D341Med (cell line): ENCODE data around the gene UBE2V1.
"Not testable (repeated sequence)": the region's sequence is repeated elsewhere in the genome, so short reads cannot be mapped to it uniquely, and the experiment has no call there.

Source experiments
- DNase-seq: peaks from one replicate; pipeline ENCODE4 v3.0.0; 2012; ENCODE audit warnings: low spot score

Gene UBE2V1

GRCh38 chr20:50137702-50138101 is 24.8 kb upstream of the UBE2V1 start:
- DNase-seq = not testable (repeated sequence)

DNA sequence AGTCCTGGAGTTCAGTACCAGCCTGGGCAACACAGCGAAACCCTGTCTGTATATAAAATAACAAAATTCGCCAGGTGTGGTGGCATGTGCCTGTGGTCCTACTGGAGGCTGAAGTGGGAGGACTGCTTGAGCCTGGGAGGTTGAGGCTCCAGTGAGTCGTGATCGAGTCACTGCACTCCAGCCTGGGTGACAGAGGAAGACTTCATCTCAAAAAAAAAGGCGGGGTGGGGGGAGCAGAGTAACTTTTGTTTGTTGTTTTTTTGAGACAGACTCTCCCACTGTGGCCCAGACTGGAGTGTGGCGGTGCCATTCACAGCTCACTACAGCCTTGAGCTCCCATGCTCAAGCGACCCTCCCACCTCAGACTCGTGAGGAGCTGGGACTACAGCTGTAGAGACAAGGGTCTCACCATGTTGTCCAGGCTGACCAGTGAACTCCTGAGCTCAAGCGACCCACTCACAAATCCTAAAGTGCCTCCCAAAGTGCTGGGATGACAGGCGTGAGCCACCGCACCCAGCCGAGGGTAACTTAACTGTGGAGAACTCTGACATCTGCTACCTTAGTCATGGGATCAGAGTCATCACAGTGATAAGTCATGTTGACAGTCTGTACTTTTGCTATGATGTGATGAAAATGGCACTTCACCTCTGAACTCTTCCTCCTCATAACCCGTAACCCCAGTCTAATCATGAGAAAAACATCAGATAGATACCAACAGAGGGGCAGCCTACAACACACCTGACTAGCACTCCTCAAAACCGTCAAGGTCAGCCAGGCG is 24.1 kb upstream of the UBE2V1 start:
- DNase-seq = no peak

DNA sequence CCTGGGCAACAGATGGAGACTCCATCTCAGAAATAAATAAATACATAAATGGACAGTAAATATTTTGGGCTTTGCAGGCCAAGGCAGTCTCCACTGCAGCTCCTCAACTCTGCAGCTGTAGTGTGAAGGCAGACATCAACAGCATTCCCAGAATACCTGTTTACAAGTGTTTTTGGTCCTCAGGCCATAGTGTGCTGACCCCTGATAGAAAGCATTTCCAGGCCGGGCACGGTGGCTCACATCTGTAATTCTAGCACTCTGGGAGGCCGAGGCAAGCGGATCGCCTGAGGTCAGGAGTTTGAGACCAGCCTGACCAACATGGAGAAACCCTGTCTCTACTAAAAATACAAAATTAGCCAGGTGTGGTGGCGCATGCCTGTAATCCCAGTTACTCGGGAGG is 22.2 kb upstream of the UBE2V1 start:
- not testable (repeated sequence) for DNase-seq

GRCh38 chr20:50133474-50134217 is 20.7 kb upstream of the UBE2V1 start:
- DNase-seq = no peak

DNA sequence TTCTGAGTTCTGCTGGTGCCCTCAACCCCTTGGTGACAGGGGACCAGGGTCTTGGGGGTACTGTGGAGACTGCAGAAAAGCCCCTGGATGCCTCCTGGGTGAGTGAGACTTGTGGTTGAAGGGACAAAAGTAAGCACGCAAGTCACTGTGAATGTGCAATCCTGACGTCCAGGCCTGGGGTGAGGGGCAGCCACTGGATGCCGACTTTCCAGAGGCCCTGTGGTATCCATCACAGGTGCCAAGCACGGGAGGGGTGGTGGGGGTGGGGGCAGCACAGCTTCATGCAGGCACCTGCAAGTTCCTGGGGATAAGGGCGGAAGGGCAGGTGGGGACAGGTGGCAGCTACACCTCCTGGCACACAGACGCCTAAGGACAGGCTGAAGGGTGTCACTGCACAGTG is 20.1 kb upstream of the UBE2V1 start:
- DNase-seq = no peak

DNA sequence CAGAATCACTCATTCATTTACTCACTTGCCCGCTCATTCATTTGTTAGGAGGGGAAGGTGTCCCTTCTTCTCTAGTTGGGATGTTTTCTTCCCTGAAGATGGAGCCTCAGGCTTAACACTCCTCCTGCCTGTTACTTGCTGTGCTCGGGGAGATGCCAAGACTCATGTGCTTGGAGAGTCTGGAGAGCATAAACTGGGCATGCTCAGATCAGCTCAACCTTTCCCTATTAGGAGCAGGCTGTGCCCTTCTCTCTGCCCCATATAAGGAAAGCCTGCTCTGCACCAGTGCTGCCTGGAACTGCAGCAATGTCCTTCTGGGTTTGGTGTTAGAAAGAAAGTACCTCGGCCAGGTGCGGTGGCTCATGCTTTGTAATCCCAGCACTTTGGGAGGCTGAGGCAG is 18.0 kb upstream of the UBE2V1 start:
- DNase-seq = no peak

- no peak for DNase-seq
These were observed 17.4 kb upstream of the UBE2V1 start for GRCh38 chr20:50130356-50130723.

GRCh38 chr20:50129662-50130355 is 16.9 kb upstream of the UBE2V1 start:
- peak; percentile 62 for DNase-seq

DNA sequence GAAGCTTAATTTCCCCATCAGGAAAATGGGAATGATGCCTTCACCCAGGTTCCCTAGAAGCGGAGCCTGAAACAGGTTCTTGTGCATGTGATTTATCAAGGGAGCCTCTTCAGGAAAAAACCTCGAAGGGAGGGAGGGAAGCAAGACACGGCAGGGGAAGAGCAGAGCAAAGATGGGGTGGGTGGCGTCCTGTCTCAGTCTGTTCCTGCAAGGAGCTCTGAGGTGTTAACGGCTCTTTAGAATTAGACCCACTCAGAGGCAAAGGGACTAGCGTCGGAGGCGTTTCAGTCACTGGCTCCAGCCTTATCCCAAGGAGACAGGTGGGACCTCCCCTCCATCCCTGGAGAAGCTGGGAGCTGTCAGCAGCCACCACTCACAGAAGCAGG is 15.6 kb upstream of the UBE2V1 start:
- DNase-seq = no peak

- DNase-seq = peak; percentile 54
These were observed 14.9 kb upstream of the UBE2V1 start for GRCh38 chr20:50127587-50128519.

- no peak for DNase-seq
These were observed 13.7 kb upstream of the UBE2V1 start for GRCh38 chr20:50126662-50127061.

- no peak for DNase-seq
These were observed 12.3 kb upstream of the UBE2V1 start for GRCh38 chr20:50125279-50125678.

GRCh38 chr20:50124496-50124895 is 11.5 kb upstream of the UBE2V1 start:
- DNase-seq = no peak

DNA sequence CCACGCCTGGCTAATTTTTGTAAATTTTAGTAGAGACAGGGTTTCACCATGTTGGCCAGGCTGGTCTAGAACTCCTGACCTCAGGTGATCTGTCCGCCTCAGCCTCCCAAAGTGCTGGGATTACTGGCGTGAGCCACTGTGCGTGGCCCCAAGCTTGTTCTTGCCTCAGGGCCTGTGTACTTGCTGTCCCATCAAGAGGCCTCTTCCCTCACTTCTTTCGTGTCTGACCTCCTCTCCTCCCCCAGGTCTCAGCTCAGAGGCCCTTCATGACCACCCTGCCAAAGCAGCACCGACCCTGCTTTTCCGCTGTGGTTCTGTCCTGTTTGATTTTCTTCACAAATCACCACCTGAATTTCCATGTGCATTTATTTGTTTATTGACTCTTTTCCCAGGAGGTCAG is 10.5 kb upstream of the UBE2V1 start:
- no peak for DNase-seq

- no peak for DNase-seq
These were observed 9.8 kb upstream of the UBE2V1 start for GRCh38 chr20:50122763-50123162.

GRCh38 chr20:50121858-50122271 is 8.9 kb upstream of the UBE2V1 start:
- no peak for DNase-seq

- DNase-seq = peak; percentile 86
These were observed 8.2 kb upstream of the UBE2V1 start for GRCh38 chr20:50120935-50121693.

DNA sequence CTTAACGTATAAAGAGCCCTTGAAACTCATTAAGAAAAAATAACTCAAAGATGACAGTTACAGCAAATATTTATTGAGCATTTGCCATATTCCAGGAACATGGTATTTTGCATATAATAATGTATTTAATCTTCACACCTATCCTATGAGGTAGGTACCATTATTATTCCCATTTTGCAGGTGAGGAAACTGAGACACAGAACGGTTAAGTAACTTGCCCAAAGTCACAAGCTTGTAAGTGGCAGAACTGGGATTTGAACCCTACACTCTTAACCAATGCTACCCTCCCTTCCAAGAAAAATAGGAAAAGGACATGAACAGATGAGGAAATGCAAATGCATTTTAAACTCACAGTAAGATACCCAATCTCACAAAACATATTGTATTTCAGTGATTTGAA is 5.3 kb upstream of the UBE2V1 start:
- no peak for DNase-seq

- no peak for DNase-seq
These were observed 3.5 kb upstream of the UBE2V1 start for GRCh38 chr20:50116368-50116999.

- peak; percentile 91 for DNase-seq
These were observed 2.8 kb upstream of the UBE2V1 start for GRCh38 chr20:50115591-50116367.
